Upper lobe of right lung (tissue), 1 donor: ENCODE measurements around the gene SIL1. TPM values are rescaled to one million over a fixed set of nuclear protein-coding genes. Genes with fewer than 3 reads are reported as not detected.

Source experiments
- ATAC-seq: fragments of 200-7000 bp; cut with Tn5 transposase; one replicate; pipeline ENCODE4 v1.9.1; 2020; ENCODE audit warnings: mild to moderate bottlenecking, moderate library complexity
- DNase-seq: peaks from one replicate; pipeline ENCODE4 v3.0.0-alpha.2; 2020
- H3K27ac ChIP-seq: fragments of 200-600 bp; one replicate; pipeline ENCODE4 v1.8.0; 2022
- H3K27me3 ChIP-seq: fragments of 200-600 bp; one replicate; pipeline ENCODE4 v1.8.0; 2022; ENCODE audit warnings: mild to moderate bottlenecking
- H3K36me3 ChIP-seq: fragments of 200-600 bp; one replicate; pipeline ENCODE4 v1.8.0; 2022
- H3K4me1 ChIP-seq: fragments of 200-600 bp; one replicate; pipeline ENCODE4 v1.8.0; 2022
- H3K4me3 ChIP-seq: fragments of 200-600 bp; one replicate; pipeline ENCODE4 v1.8.0; 2022; ENCODE audit warnings: mild to moderate bottlenecking
- H3K9me3 ChIP-seq: fragments of 200-600 bp; one replicate; pipeline ENCODE4 v1.8.0; 2022
- CTCF ChIP-seq: fragments of 200-600 bp; IDR thresholded peaks from one replicate; pipeline ENCODE4 v1.8.0; 2022; ENCODE audit warnings: antibody characterized with exemption
- intact Hi-C: fragments of 100-400 bp; cut with DNase I; formaldehyde crosslinking; loops from one replicate; pipeline ENCODE4 v1.11.0; 2022
- total RNA-seq: library from RNA; stranded (reverse); fragmentation: NEBNext Ultra II Directional; extraction: Animal tissue kit (Norgen Biotek cat#: 25700); gene quantifications from one replicate; pipeline ENCODE4 v1.2.1, GENCODE V29; 2021
- donor health status: DM: no; HTN: yes; CAD: no; lungs with severe emphysema.

The SIL1 gene
- total RNA-seq, 1 donor from 2014 or later: 56.9 TPM

- Histone ChIP-seq H3K27ac (no peak overlapping the region), H3K9me3 (no peaks in the 10 kb centered on the region), H3K27me3 (no peaks in the 10 kb centered on the region), H3K4me3 (no peak overlapping the region), H3K4me1 (peaks cover 6% of the 10 kb centered on the region), H3K36me3 (peaks cover 30% of the 10 kb centered on the region)
- ATAC-seq (peak; percentile 20), DNase-seq (no peak)
- intact Hi-C loops: no loop called here
- TF ChIP-seq CTCF: no peak
Observed at GRCh38 chr5:138937392-138938387, 260.5 kb downstream of the SIL1 start.

- peaks cover 6% of the 10 kb centered on the region for H3K4me1 ChIP-seq
- H3K9me3 ChIP-seq: no peaks in the 10 kb centered on the region
- no peak overlapping the region for H3K27ac ChIP-seq
- no peak overlapping the region for H3K4me3 ChIP-seq
- H3K36me3 ChIP-seq: peaks cover 37% of the 10 kb centered on the region
- DNase-seq (no peak), ATAC-seq (no peak)
- TF ChIP-seq CTCF: no peak
- intact Hi-C loops: no loop called here
- H3K27me3 ChIP-seq: no peaks in the 10 kb centered on the region
Observed at GRCh38 chr5:138936968-138937345, 261.2 kb downstream of the SIL1 start.

DNA sequence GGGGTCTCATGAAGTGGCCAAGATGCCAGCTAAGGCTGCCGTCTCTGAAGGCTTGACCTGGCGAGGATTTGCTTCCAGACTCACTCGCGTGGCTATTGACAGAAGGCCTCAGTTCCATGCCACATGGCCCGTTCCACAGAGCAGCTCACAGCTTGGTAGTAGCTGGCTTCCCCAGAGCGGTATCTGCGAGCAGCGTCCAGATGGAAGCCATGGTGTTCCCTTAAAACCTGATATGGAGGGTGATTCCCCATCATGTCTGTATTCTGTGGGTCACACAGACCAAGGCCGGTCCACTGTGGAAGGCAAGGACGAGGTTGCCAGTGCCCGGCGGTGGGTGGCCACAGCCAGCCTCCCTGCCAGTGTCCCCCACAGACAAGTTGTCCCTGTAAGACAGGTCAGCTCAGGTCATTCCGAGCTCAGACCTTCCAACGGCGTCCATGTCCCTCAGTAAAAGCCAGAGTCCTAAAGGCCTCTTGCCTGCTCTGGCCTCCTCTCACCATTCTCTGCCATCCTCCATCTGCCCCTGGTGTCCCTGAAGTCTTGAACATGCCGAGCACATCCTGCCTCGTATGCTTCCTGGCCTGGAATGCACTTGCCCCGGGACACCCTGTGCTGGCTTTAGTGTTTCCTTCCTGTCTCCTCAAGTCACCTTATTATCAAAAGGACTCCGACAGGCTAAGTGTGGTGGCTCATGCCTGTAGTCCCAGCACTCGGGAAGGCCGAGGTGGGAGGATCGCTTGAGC lies 261.8 kb downstream of the SIL1 start:
- intact Hi-C loops: no loop called here
- Histone ChIP-seq H3K4me1 (peaks cover 6% of the 10 kb centered on the region), H3K9me3 (no peaks in the 10 kb centered on the region), H3K36me3 (peaks cover 43% of the 10 kb centered on the region), H3K4me3 (no peak overlapping the region), H3K27ac (peak overlapping the region; percentile 26), H3K27me3 (no peaks in the 10 kb centered on the region)
- ATAC-seq: peak; percentile 55
- TF ChIP-seq CTCF: no peak
- no peak for DNase-seq

DNA sequence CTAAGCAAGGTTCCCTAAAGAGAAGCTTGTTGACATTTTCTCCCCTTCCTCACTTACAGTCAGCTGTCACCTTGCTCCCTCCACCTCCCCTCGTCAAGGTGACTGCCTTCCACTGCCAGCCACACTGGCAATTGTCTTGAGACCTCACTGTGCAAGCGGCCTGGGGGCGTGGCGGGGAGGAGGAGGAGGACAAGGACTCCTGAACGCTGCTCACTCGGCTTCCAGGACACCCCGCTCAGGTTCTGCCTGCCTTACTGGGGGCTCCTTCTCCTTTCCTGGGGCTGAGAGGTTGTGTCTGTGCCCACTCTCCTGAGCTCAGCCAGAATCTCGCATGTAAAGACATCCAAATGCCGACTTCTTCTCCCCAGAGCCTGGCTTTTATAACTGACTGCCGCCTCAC lies 262.7 kb downstream of the SIL1 start:
- no peak for DNase-seq
- H3K27ac ChIP-seq: no peak overlapping the region
- no peak for TF ChIP-seq CTCF
- no peak for ATAC-seq
- no peaks in the 10 kb centered on the region for H3K9me3 ChIP-seq
- no peaks in the 10 kb centered on the region for H3K27me3 ChIP-seq
- H3K4me3 ChIP-seq: no peak overlapping the region
- H3K36me3 ChIP-seq: peaks cover 52% of the 10 kb centered on the region
- intact Hi-C loops: no loop called here
- H3K4me1 ChIP-seq: peaks cover 6% of the 10 kb centered on the region

DNA sequence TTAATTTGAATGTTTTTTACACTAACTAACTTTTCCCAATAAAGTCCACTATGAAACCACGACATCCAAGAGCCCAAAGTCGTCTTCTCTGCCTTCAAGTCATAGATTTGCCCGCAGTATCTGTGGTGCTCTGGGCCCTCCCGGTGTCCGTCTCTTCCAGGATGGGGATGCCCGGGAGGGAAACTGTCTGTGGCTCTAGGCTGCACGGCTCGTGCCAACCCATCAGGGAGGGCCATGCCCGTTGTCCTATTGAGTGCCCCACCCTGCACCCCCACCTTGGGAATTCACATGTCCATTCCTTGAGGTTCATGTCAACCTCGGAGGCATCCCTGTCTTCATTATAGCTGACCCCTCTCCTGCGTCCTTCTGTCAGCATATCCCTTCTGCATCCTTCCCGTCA lies 263.2 kb downstream of the SIL1 start:
- no peaks in the 10 kb centered on the region for H3K9me3 ChIP-seq
- no peak for DNase-seq
- H3K27me3 ChIP-seq: no peaks in the 10 kb centered on the region
- no peak for TF ChIP-seq CTCF
- no peak for ATAC-seq
- intact Hi-C loops: no loop called here
- no peak overlapping the region for H3K27ac ChIP-seq
- H3K4me3 ChIP-seq: no peak overlapping the region
- H3K4me1 ChIP-seq: peaks cover 6% of the 10 kb centered on the region
- peaks cover 57% of the 10 kb centered on the region for H3K36me3 ChIP-seq
